ENCODE measurements around the gene AOAH.

Gene AOAH

GRCh38 chr7:36692456-36692855 lies 31.8 kb downstream of the AOAH start:
- no peak for ATAC-seq
- TF ChIP-seq ISL1 (CRISPR knock-in tag; IDR thresholded peaks at IDR 0.05) (no peak), CSDC2 (CRISPR knock-in tag; IDR thresholded peaks at IDR 0.05) (no peak), ZFP3 (CRISPR knock-in tag; IDR thresholded peaks at IDR 0.05) (no peak), ZC3H10 (CRISPR knock-in tag; IDR thresholded peaks at IDR 0.05) (no peak), CSRNP3 (CRISPR knock-in tag; IDR thresholded peaks at IDR 0.05) (no peak), ZNF8 (CRISPR knock-in tag; IDR thresholded peaks at IDR 0.05) (no peak), ESRRG (CRISPR knock-in tag; IDR thresholded peaks at IDR 0.05) (no peak)

GRCh38 chr7:36691983-36692382 lies 32.3 kb downstream of the AOAH start:
- ATAC-seq: no peak
- TF ChIP-seq TCF4 (CRISPR knock-in tag; IDR thresholded peaks at IDR 0.05; ENCODE audit: borderline replicate concordance) (no peak), ZNF70 (CRISPR knock-in tag; IDR thresholded peaks at IDR 0.05) (no peak), ESRRG (CRISPR knock-in tag; IDR thresholded peaks at IDR 0.05) (no peak), TSHZ2 (CRISPR knock-in tag; IDR thresholded peaks at IDR 0.05) (no peak), GLIS3 (CRISPR knock-in tag; IDR thresholded peaks at IDR 0.05) (no peak), PATZ1 (CRISPR knock-in tag; IDR thresholded peaks at IDR 0.05; ENCODE audit: borderline replicate concordance) (no peak), ARNTL (CRISPR knock-in tag; IDR thresholded peaks at IDR 0.05; ENCODE audit: borderline replicate concordance, low read depth) (no peak)

- TF ChIP-seq ISL1 (CRISPR knock-in tag; IDR thresholded peaks at IDR 0.05): peak; percentile 59
- peak; percentile 75; the same call in 1 of the 2 replicates for TF ChIP-seq SNAI2 (CRISPR knock-in tag; IDR thresholded peaks at IDR 0.05)
- peak; percentile 94 for TF ChIP-seq TSHZ2 (CRISPR knock-in tag; IDR thresholded peaks at IDR 0.05)
- peak; percentile 89 for TF ChIP-seq TCF4 (CRISPR knock-in tag; IDR thresholded peaks at IDR 0.05; ENCODE audit: borderline replicate concordance)
- TF ChIP-seq ZNF565 (CRISPR knock-in tag; conservative IDR thresholded peaks at IDR 0.05; ENCODE audit: low read depth): no peak
- no peak for TF ChIP-seq ZNF8 (CRISPR knock-in tag; IDR thresholded peaks at IDR 0.05)
- no peak for ATAC-seq
These were observed 33.6 kb downstream of the AOAH start for GRCh38 chr7:36690514-36691187.

GRCh38 chr7:36690041-36690440 lies 34.3 kb downstream of the AOAH start:
- TF ChIP-seq ZFP30 (CRISPR knock-in tag; IDR thresholded peaks at IDR 0.05): no peak
- TF ChIP-seq GLIS3 (CRISPR knock-in tag; IDR thresholded peaks at IDR 0.05): no peak
- no peak for TF ChIP-seq ZC3H10 (CRISPR knock-in tag; IDR thresholded peaks at IDR 0.05)
- TF ChIP-seq ESRRG (CRISPR knock-in tag; IDR thresholded peaks at IDR 0.05): no peak
- TF ChIP-seq CSDC2 (CRISPR knock-in tag; IDR thresholded peaks at IDR 0.05): no peak
- no peak for TF ChIP-seq CSRNP3 (CRISPR knock-in tag; IDR thresholded peaks at IDR 0.05)
- no peak for ATAC-seq

Measured in SK-N-SH treated with all-trans-retinoic acid at 6 μM for 48 hours (cell line).